ENCODE results near the gene FOXP1.

The FOXP1 gene

DNA sequence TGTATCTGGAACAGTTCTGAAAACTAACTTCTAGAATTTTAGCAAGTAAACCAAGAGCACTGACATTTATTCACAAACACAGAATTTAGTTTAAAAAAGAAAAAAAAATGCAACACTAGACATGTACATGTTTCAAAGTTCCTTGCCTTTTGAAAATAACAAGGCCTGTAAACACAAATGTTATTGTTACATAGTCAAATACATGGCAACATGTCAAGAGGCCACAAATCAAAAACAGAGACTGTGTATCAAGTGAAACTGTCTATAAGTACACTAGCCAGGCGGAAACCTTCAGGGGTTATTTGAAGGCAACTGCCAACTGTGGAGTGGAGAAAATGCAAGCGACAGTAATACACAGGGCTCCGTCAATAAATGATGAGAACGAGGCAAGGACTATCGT, 547.6 kb downstream of the FOXP1 start:
- no peak overlapping the region for H2AFZ ChIP-seq (ENCODE audit: low read depth, low read length, severe bottlenecking)
- no peaks in the 10 kb centered on the region for H3K79me2 ChIP-seq (ENCODE audit: insufficient read depth, low read length)
- H3F3A ChIP-seq (ENCODE audit: insufficient read depth), result no peaks in the 10 kb centered on the region
- H3K27ac ChIP-seq (ENCODE audit: low read depth, low read length), result no peak overlapping the region
- H3K9ac ChIP-seq (ENCODE audit: low read length), result no peak overlapping the region
- H3K4me2 ChIP-seq (ENCODE audit: low read depth, low read length, poor library complexity, severe bottlenecking), result no peak overlapping the region
- no peak overlapping the region for H3K4me3 ChIP-seq (ENCODE audit: insufficient read depth, low read length, poor library complexity, severe bottlenecking)
- TF ChIP-seq, protein P1, sequence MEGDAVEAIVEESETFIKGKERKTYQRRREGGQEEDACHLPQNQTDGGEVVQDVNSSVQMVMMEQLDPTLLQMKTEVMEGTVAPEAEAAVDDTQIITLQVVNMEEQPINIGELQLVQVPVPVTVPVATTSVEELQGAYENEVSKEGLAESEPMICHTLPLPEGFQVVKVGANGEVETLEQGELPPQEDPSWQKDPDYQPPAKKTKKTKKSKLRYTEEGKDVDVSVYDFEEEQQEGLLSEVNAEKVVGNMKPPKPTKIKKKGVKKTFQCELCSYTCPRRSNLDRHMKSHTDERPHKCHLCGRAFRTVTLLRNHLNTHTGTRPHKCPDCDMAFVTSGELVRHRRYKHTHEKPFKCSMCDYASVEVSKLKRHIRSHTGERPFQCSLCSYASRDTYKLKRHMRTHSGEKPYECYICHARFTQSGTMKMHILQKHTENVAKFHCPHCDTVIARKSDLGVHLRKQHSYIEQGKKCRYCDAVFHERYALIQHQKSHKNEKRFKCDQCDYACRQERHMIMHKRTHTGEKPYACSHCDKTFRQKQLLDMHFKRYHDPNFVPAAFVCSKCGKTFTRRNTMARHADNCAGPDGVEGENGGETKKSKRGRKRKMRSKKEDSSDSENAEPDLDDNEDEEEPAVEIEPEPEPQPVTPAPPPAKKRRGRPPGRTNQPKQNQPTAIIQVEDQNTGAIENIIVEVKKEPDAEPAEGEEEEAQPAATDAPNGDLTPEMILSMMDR (IDR thresholded peaks at IDR 0.05; ENCODE audit: insufficient read depth, low read length, poor library complexity, severe bottlenecking), result no peak
- no peak for TF ChIP-seq EZH2phosphoT487 (conservative IDR thresholded peaks at IDR 0.05; ENCODE audit: low read length)
- no peaks in the 10 kb centered on the region for H3K9me2 ChIP-seq (replicated peaks; ENCODE audit: insufficient read depth, low read length)
- no peaks in the 10 kb centered on the region for H3K9me3 ChIP-seq (ENCODE audit: insufficient read depth, low read length)
- H3K36me3 ChIP-seq (ENCODE audit: low read length), result peaks cover 3% of the 10 kb centered on the region; the same call in 1 of the 2 replicates
- no peaks in the 10 kb centered on the region for H3K27me3 ChIP-seq (ENCODE audit: low read length)
- no peaks in the 10 kb centered on the region for H4K20me1 ChIP-seq (ENCODE audit: low read depth, low read length)

DNA sequence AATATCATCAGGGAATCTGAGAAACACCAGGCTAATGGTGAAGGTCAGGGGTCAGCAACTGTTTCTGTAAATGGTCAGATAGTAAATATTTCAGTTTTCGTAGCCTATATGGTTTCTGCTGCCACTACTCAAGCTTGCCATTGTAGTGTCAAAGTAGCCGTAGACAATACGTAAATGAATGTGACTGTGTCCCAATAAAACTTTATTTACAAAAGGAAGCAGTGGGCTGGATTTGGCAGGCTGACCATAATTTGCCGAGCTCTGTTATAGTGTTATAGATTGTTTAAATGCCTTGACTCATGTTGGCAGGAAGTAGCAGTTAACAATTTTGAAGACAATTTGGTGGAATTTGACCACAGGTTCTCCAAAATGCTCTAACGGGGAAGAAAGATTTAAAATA, 548.2 kb downstream of the FOXP1 start:
- H3K27me3 ChIP-seq (ENCODE audit: low read length), result no peaks in the 10 kb centered on the region
- peaks cover 3% of the 10 kb centered on the region; the same call in 1 of the 2 replicates for H3K36me3 ChIP-seq (ENCODE audit: low read length)
- H3K9me2 ChIP-seq (replicated peaks; ENCODE audit: insufficient read depth, low read length), result no peaks in the 10 kb centered on the region
- H3K9ac ChIP-seq (ENCODE audit: low read length), result no peak overlapping the region
- H3K79me2 ChIP-seq (ENCODE audit: insufficient read depth, low read length), result no peaks in the 10 kb centered on the region
- TF ChIP-seq, protein P1 (IDR thresholded peaks at IDR 0.05; ENCODE audit: insufficient read depth, low read length, poor library complexity, severe bottlenecking), result no peak
- no peak for TF ChIP-seq EZH2phosphoT487 (conservative IDR thresholded peaks at IDR 0.05; ENCODE audit: low read length)
- H2AFZ ChIP-seq (ENCODE audit: low read depth, low read length, severe bottlenecking), result no peak overlapping the region
- no peaks in the 10 kb centered on the region for H3F3A ChIP-seq (ENCODE audit: insufficient read depth)
- H3K4me3 ChIP-seq (ENCODE audit: insufficient read depth, low read length, poor library complexity, severe bottlenecking), result no peak overlapping the region
- no peak overlapping the region for H3K27ac ChIP-seq (ENCODE audit: low read depth, low read length)
- H4K20me1 ChIP-seq (ENCODE audit: low read depth, low read length), result no peaks in the 10 kb centered on the region
- H3K4me2 ChIP-seq (ENCODE audit: low read depth, low read length, poor library complexity, severe bottlenecking), result no peak overlapping the region
- H3K9me3 ChIP-seq (ENCODE audit: insufficient read depth, low read length), result no peaks in the 10 kb centered on the region

DNA sequence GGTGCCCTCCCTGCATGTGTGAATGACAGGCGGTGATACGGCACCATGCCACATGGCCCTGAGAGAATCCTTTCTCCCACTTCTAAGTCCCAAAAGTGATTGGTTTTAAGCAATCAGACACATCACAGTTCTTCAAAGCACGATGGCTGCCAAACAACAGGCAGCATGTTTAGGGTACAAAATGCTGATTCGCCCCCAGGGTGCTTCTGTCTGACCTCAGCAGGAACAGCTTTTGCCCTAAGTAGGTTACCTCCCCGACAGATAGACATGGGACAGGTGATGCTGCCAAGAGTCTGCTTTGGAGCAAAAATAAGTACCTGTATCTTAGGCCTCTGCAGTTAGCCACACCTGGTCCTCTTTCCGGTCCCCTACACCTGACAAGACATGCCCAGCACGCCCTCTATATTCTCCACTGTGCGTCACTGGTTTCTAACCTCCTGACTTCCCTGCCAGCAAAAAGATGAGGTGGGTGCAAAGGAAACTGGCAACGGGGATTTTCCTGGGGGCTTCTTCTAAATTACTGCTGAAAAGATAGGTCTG, 549.8 kb downstream of the FOXP1 start:
- H3K4me3 ChIP-seq (ENCODE audit: insufficient read depth, low read length, poor library complexity, severe bottlenecking), result no peak overlapping the region
- no peaks in the 10 kb centered on the region for H3K9me3 ChIP-seq (ENCODE audit: insufficient read depth, low read length)
- H3K27ac ChIP-seq (ENCODE audit: low read depth, low read length), result no peak overlapping the region
- H4K20me1 ChIP-seq (ENCODE audit: low read depth, low read length), result no peaks in the 10 kb centered on the region
- TF ChIP-seq, protein P1 (IDR thresholded peaks at IDR 0.05; ENCODE audit: insufficient read depth, low read length, poor library complexity, severe bottlenecking), result no peak
- no peak for TF ChIP-seq EZH2phosphoT487 (conservative IDR thresholded peaks at IDR 0.05; ENCODE audit: low read length)
- no peaks in the 10 kb centered on the region for H3K9me2 ChIP-seq (replicated peaks; ENCODE audit: insufficient read depth, low read length)
- no peaks in the 10 kb centered on the region for H3F3A ChIP-seq (ENCODE audit: insufficient read depth)
- H3K9ac ChIP-seq (ENCODE audit: low read length), result no peak overlapping the region
- H3K27me3 ChIP-seq (ENCODE audit: low read length), result no peaks in the 10 kb centered on the region
- no peaks in the 10 kb centered on the region for H3K79me2 ChIP-seq (ENCODE audit: insufficient read depth, low read length)
- no peak overlapping the region for H3K4me2 ChIP-seq (ENCODE audit: low read depth, low read length, poor library complexity, severe bottlenecking)
- no peak overlapping the region for H2AFZ ChIP-seq (ENCODE audit: low read depth, low read length, severe bottlenecking)
- no peaks in the 10 kb centered on the region for H3K36me3 ChIP-seq (ENCODE audit: low read length)

Data from SU-DHL-6 (cell line).